Coronary artery (tissue), 2 donors: Measurements from ENCODE around the gene PEBP1.
A peak's percentile ranks its signal among the peaks of the same experiment; 100 is the strongest.

Source experiments
- DNase-seq: peaks from one replicate; pipeline ENCODE4 v3.0.0-alpha.2; 2017; ENCODE audit warnings: low spot score
- H3K27ac ChIP-seq, 2 donors: fragments of 200-600 bp; sonication (generic); one replicate each; pipeline ENCODE4 v1.5.1; 2016 to 2019
- H3K4me3 ChIP-seq: fragments of 200-600 bp; sonication (generic); 2 replicates; pipeline ENCODE4 v1.5.1; 2016; ENCODE audit warnings: mild to moderate bottlenecking, moderate library complexity
- TF ChIP-seq, protein P1 (sequence below): fragments of 200-600 bp; sonication (generic); IDR thresholded peaks from one replicate; pipeline ENCODE4 v1.5.1; 2019; ENCODE audit warnings: antibody characterized with exemption

The PEBP1 gene

DNA sequence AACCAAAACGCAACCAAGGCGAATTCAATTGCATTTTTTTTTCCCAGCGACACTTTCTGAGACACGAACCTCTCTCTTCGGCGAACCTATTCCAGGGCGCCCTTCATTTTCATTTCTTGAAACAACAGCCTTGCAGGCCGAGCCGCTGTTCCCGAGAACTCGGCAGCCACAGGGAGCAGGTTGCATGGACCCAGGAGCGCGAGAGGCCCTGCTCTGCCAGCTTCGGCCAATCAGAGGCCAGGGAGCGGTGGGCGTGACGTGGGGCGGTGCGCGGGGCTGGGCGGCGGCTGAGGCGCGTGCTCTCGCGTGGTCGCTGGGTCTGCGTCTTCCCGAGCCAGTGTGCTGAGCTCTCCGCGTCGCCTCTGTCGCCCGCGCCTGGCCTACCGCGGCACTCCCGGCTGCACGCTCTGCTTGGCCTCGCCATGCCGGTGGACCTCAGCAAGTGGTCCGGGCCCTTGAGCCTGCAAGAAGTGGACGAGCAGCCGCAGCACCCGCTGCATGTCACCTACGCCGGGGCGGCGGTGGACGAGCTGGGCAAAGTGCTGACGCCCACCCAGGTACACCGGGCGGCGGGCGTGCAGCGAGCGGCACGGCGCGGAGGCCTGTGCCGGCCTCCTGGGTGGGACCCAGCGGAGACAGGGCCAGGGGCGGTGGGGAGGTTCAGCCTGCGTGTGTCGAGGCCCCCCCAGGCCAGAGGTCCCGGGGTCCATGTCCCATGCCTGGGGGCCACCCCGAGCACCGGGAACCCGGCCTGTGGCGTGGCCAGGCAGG is at the start of gene PEBP1:
TSS of gene PEBP1 (plus strand) at position 337 of the 771 bp plus-strand sequence. CDS start at position 423, 86 bp downstream.
- H3K27ac ChIP-seq = peak within 1 kb of the TSS; percentile 90 to 94
- TF ChIP-seq, protein P1, sequence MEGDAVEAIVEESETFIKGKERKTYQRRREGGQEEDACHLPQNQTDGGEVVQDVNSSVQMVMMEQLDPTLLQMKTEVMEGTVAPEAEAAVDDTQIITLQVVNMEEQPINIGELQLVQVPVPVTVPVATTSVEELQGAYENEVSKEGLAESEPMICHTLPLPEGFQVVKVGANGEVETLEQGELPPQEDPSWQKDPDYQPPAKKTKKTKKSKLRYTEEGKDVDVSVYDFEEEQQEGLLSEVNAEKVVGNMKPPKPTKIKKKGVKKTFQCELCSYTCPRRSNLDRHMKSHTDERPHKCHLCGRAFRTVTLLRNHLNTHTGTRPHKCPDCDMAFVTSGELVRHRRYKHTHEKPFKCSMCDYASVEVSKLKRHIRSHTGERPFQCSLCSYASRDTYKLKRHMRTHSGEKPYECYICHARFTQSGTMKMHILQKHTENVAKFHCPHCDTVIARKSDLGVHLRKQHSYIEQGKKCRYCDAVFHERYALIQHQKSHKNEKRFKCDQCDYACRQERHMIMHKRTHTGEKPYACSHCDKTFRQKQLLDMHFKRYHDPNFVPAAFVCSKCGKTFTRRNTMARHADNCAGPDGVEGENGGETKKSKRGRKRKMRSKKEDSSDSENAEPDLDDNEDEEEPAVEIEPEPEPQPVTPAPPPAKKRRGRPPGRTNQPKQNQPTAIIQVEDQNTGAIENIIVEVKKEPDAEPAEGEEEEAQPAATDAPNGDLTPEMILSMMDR = no peak
- peak; percentile 96 for DNase-seq
- H3K4me3 ChIP-seq = peak within 1 kb of the TSS; percentile 92

DNA sequence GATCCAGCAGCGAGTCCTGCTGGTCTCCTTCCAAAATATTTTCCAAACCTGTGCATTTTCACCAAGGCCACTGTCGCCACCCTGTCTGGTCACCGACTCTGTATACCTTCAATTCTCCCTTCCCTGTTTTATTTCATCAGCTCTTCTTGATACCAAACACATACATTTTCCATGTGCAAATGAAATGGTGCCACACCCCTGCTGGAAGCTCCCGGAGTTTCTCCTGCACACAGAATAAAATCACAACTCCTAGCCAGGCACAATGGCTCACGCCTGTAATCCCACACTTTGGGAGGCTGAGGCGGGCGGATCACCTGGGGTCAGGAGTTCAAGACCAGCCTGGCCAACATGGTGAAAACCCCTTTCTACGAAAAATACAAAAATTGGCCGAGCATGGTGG is 46.1 kb upstream of the PEBP1 start:
- no peak overlapping the region for H3K4me3 ChIP-seq
- TF ChIP-seq, protein P1 = no peak
- DNase-seq = no peak
- H3K27ac ChIP-seq = no peak overlapping the region

DNA sequence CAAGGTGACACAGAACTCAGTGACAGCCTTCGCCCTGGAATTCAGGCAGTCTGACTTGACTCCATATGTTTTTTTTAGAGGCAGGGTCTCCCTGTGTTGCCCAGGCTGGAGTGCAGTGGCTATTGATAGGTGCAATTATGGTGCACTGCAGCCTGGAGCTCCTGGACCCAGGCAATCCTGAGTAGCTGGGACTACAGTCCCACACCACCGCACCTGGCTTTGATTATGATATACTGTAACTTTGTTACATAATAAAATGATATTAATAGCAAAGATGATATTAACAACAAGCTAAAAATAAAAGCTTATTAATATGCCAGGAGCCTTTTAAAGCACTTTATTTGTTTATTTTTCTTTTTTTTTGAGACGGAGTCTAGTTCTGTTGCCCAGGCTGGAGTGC is 41.9 kb upstream of the PEBP1 start:
- Histone ChIP-seq H3K27ac (no peak overlapping the region), H3K4me3 (no peak overlapping the region)
- TF ChIP-seq, protein P1 = no peak
- no peak for DNase-seq

DNA sequence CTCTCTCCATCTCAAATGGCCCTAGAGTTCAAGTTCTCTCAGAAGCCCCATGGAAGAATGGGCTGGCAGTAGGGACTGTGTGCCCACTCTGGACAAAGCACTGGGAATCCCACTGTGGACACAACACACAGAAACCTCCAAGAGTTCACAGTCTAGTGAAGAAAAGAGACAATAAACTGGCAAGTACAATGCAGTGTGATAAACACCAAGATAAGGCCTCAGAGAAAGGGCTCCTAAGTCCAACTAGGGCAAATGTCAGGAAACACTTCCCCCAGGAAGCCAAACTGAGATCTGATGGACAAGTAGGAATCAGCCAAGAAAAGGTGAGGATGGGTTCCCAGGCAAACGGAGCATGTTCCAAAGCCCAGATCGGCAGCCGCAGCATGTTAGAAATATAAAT is 37.5 kb upstream of the PEBP1 start:
- TF ChIP-seq, protein P1 = no peak
- Histone ChIP-seq H3K4me3 (no peak overlapping the region), H3K27ac (no peak overlapping the region)
- no peak for DNase-seq

DNA sequence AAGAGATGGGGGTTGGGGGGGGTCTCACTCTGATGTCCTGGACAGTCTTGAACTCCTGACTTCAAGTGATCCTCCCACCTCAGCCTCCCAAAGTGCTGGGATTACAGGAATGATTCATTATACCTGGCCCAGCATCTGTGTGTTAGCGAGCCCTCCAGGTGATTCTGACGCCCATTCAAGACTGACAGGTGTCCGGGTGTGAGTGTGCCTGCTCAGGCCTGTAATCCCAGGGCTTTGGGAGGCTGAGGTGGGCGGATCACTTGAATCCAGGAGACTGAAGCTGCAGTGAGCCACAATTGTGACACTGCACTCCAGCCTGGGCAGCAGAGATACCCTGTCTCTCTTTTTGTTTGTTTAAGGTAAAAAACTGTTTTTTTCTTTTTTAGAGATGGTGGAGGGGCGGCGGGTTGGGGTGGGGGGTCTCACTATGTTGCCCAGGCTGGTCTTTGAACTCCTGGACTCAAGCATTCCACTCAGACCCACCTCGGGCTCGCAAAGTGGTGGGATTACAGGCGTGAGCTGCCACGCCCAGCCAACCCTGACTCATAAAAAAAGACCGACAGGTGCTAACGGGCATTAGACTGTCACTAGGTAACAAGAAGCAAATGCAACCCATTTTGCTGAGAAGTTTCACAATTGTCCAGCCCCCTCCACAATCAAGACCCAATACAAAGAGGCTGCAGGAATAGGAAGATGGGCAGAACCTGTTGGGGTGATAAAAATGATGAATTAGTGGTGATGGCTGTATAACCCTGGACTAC is 36.8 kb upstream of the PEBP1 start:
- Histone ChIP-seq H3K4me3 (no peak overlapping the region), H3K27ac (no peak overlapping the region)
- TF ChIP-seq, protein P1 = no peak
- DNase-seq = no peak

DNA sequence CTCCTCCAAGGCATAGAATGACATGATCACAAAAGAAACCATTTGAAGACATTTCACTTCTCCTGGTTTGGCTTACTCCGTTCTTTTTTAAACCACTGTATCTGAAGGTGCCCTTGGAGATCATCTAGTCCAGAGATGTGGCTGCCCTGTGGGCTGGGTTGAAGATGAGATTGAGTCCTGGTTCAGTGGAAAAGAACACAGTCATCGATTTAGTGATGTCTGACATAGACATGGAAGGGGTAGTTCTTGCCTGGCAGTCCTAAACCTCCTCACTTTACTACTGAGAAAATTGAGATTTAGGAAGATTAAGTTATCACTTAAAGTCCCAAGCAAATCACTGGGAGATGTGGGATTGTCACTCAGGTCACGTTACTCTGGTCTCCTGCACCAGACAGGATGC is 34.9 kb upstream of the PEBP1 start:
- H3K4me3 ChIP-seq = no peak overlapping the region
- TF ChIP-seq, protein P1 = no peak
- H3K27ac ChIP-seq = no peak overlapping the region
- DNase-seq = no peak

DNA sequence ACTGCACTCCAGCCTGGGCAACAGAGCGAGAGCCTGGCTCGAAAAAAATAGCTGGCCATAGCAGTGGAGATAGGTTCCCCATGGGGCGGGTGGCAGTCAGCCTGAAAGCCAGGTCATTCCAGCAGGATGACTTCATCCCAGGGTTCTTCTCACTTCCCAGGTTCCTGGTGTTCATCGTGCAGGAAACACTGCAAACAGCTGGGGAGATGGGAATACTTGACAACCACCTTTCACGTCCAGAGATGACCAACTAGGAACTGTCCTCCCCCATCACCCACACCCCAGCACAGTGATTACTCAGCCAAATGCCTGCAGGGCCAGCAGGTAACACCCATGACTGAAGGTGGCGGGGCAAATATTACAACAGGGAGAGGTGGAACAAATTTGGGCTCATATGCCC is 33.9 kb upstream of the PEBP1 start:
- TF ChIP-seq, protein P1 = no peak
- DNase-seq = no peak
- H3K4me3 ChIP-seq = no peak overlapping the region
- no peak overlapping the region for H3K27ac ChIP-seq
